Suprapubic skin (tissue), 3 donors: Measurements from ENCODE around the gene ZNF652.

Experiments used
- POLR2A ChIP-seq, 2 donors: fragments of 450-650 bp; IDR thresholded peaks; one replicate each; pipeline ENCODE4 v1.6.1; 2017; ENCODE audit warnings: antibody characterized with exemption in 2 of 2, mild to moderate bottlenecking in 2 of 2, moderate library complexity in 2 of 2
- TF ChIP-seq, protein P1 (sequence below), 2 donors: fragments of 200-600 bp in 1 of 2; fragments of 450-650 bp in 1 of 2; sonication (generic) in 1 of 2; IDR thresholded peaks; one replicate each; pipeline ENCODE4 v1.5.1; 2016 to 2019; ENCODE audit warnings: antibody characterized with exemption in 2 of 2, mild to moderate bottlenecking in 1 of 2, moderate library complexity in 1 of 2

DNA sequence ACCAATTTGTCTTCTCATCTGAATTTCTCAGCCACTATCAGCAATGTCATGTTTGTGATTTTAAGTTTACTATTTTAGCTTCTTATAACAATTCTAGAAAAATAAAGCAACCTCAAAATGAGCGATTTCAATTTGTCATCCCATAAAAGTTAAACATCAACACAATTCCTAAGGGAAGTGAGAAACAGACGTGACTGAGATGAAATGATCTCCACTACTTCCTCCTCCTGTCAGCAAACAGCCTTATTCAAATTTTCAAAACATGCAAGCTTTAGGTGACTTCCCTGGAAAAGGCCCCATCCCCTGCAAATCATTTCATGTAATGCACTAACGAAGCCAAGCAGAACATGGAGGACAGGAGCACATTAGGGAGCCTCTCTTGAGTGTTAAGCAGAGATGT lies 64.9 kb downstream of the ZNF652 start:
- TF ChIP-seq, protein P1, sequence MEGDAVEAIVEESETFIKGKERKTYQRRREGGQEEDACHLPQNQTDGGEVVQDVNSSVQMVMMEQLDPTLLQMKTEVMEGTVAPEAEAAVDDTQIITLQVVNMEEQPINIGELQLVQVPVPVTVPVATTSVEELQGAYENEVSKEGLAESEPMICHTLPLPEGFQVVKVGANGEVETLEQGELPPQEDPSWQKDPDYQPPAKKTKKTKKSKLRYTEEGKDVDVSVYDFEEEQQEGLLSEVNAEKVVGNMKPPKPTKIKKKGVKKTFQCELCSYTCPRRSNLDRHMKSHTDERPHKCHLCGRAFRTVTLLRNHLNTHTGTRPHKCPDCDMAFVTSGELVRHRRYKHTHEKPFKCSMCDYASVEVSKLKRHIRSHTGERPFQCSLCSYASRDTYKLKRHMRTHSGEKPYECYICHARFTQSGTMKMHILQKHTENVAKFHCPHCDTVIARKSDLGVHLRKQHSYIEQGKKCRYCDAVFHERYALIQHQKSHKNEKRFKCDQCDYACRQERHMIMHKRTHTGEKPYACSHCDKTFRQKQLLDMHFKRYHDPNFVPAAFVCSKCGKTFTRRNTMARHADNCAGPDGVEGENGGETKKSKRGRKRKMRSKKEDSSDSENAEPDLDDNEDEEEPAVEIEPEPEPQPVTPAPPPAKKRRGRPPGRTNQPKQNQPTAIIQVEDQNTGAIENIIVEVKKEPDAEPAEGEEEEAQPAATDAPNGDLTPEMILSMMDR (IDR thresholded peaks at IDR 0.05) = no peak
- no peak for TF ChIP-seq POLR2A (IDR thresholded peaks at IDR 0.05)
